ENCODE data around the gene ATG4B. TPM values are rescaled to one million over a fixed set of nuclear protein-coding genes. Genes with fewer than 3 reads are reported as not detected.

Gene ATG4B
- total and polyA plus RNA-seq, 9 of the 15 experiments (the other 6 are each of a cell fraction or from before 2014, with no cell fraction given), result 5.9 to 58.8 (median 35.6) TPM

DNA sequence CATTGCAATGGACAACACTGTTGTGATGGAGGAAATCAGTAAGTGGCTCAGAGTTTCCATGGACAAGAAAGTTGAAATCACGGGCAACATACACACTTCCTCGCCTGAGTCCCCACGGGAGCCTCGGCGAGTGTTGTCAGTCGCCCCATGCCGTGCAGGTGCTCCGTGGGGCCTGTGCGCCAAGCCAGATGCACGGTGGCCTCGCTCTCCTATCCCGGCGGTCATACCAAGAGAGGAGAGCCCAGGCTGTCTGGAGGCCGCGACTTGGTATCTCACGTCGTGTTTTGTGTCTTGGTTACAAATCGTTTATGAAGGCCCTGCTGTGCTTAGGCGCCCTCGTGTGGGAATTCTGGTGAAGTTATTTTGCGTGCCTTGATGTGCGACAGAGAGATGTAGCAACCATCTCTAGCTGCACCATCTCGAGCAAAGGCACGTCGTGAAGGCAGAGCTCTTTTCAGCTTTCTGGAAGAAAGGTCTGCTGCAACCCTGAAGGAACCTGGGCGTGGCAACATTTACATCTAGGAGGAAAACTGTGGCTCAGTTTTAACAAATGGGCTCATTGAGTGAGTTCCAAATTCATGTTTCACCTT, 21.8 kb downstream of the ATG4B start (continued):
- TF ChIP-seq, protein P1, sequence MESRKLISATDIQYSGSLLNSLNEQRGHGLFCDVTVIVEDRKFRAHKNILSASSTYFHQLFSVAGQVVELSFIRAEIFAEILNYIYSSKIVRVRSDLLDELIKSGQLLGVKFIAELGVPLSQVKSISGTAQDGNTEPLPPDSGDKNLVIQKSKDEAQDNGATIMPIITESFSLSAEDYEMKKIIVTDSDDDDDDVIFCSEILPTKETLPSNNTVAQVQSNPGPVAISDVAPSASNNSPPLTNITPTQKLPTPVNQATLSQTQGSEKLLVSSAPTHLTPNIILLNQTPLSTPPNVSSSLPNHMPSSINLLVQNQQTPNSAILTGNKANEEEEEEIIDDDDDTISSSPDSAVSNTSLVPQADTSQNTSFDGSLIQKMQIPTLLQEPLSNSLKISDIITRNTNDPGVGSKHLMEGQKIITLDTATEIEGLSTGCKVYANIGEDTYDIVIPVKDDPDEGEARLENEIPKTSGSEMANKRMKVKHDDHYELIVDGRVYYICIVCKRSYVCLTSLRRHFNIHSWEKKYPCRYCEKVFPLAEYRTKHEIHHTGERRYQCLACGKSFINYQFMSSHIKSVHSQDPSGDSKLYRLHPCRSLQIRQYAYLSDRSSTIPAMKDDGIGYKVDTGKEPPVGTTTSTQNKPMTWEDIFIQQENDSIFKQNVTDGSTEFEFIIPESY (CRISPR knock-in tag; IDR thresholded peaks at IDR 0.05), result peak; percentile 50; the same call in 1 of the 2 replicates
- TF ChIP-seq RAD21 (CRISPR knock-in tag; conservative IDR thresholded peaks at IDR 0.05 in 1 of 2, IDR thresholded peaks at IDR 0.05 in 1 of 2) (peak in 1 of 2 experiments; percentile 58; a peak in 2 of 4 replicates), MTA2 (IDR thresholded peaks at IDR 0.05; ENCODE audit: low read depth) (no peak), NCOR1 (IDR thresholded peaks at IDR 0.05) (no peak), ELF1 (tag; IDR thresholded peaks at IDR 0.05) (no peak), ERF (CRISPR knock-in tag; IDR thresholded peaks at IDR 0.05) (no peak), SRF (CRISPR knock-in tag; IDR thresholded peaks at IDR 0.05) (no peak), TAF1 (IDR thresholded peaks at IDR 0.05; ENCODE audit: control insufficient read depth, extremely low read depth, insufficient read depth, low read length, severe bottlenecking) (no peak), MAFF (IDR thresholded peaks at IDR 0.05; ENCODE audit: low read length) (no peak), FOS (IDR thresholded peaks at IDR 0.05; ENCODE audit: extremely low read depth, insufficient read length) (no peak), ZNF668 (CRISPR knock-in tag; IDR thresholded peaks at IDR 0.05) (no peak), NCOA2 (IDR thresholded peaks at IDR 0.05; ENCODE audit: partially characterized antibody in 2 of 2) (no peak), SMAD4 (CRISPR knock-in tag; conservative IDR thresholded peaks at IDR 0.05) (no peak), ZNF124 (CRISPR knock-in tag; IDR thresholded peaks at IDR 0.05) (no peak), ZNF75A (CRISPR knock-in tag; IDR thresholded peaks at IDR 0.05) (no peak), STAG1 (CRISPR knock-in tag; IDR thresholded peaks at IDR 0.05; ENCODE audit: borderline replicate concordance) (peak; percentile 70; the same call in 1 of the 2 replicates), RB1 (IDR thresholded peaks at IDR 0.05; ENCODE audit: low read depth) (0 out of 2 replicates have a peak, but pooled peaks have one; percentile 15), RBM15 (IDR thresholded peaks at IDR 0.05; ENCODE audit: insufficient read depth, low read length) (no peak), MBD2 (IDR thresholded peaks at IDR 0.05; ENCODE audit: borderline replicate concordance, low read depth) (no peak)
- TF ChIP-seq, protein P2, sequence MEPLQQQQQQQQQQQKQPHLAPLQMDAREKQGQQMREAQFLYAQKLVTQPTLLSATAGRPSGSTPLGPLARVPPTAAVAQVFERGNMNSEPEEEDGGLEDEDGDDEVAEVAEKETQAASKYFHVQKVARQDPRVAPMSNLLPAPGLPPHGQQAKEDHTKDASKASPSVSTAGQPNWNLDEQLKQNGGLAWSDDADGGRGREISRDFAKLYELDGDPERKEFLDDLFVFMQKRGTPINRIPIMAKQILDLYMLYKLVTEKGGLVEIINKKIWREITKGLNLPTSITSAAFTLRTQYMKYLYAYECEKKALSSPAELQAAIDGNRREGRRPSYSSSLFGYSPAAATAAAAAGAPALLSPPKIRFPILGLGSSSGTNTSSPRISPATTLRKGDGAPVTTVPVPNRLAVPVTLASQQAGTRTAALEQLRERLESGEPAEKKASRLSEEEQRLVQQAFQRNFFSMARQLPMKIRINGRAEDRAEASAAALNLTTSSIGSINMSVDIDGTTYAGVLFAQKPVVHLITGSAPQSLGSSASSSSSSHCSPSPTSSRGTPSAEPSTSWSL (CRISPR knock-in tag; IDR thresholded peaks at IDR 0.05; ENCODE audit: borderline replicate concordance), result no peak
- TF ChIP-seq, protein P3, sequence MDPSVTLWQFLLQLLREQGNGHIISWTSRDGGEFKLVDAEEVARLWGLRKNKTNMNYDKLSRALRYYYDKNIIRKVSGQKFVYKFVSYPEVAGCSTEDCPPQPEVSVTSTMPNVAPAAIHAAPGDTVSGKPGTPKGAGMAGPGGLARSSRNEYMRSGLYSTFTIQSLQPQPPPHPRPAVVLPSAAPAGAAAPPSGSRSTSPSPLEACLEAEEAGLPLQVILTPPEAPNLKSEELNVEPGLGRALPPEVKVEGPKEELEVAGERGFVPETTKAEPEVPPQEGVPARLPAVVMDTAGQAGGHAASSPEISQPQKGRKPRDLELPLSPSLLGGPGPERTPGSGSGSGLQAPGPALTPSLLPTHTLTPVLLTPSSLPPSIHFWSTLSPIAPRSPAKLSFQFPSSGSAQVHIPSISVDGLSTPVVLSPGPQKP (CRISPR knock-in tag; IDR thresholded peaks at IDR 0.05), result no peak
